CD1c-positive myeloid dendritic cell (primary cell): Measurements from ENCODE around the gene PPP1R9B.

ENCODE experiments used
- DNase-seq: peaks from one replicate; pipeline ENCODE4 v3.0.0-alpha.2; 2016; ENCODE audit errors: extremely low spot score

The PPP1R9B gene

DNA sequence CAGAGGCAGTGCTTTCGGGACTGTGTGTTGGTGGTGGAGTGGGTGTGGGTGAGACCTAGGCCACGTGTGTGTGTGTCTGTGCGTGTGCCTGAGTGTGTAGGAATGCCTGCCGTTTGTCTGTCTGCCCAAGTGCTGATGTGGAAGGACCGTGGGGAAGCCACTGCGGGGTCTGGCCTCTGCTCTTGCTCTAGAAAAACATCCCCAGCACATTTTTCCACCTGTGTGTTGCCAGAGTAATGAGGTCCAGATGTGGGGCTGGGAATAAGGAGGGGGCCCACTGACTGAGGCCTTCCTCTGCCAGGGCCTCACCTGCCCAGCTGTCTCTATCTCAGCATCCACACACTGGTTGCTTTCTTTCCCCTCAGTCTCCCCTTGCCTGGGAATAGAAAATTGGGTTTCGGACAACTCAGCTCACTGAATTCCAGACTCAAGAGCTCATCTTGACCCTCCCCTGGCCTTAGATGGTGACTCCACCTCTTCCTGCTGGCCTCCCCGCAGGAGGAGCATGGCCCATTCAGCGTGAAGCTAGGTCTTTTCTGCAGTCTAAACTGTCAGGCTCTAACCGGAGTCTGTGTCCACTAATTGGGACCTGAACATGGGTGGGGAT, 23.0 kb upstream of the PPP1R9B start:
- DNase-seq = no peak

DNA sequence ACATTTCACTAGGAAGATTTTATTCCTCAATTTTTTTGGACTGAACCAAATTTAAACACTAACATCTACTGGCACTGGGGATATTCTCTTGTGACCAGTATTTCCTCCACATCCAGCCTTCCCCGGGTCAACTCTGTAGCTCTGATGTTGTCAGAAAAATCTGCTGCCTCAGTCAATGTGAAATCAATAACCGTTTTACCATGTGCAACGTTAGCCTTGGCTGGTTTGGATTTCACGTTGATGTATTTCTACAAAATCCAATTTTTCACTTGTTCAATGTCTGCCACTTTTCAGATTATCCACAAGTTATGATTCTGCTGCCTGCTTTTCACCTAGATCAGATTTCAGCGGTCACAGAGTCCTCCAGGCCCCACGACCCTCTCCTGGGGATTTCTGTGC, 22.5 kb upstream of the PPP1R9B start:
- DNase-seq = no peak

DNA sequence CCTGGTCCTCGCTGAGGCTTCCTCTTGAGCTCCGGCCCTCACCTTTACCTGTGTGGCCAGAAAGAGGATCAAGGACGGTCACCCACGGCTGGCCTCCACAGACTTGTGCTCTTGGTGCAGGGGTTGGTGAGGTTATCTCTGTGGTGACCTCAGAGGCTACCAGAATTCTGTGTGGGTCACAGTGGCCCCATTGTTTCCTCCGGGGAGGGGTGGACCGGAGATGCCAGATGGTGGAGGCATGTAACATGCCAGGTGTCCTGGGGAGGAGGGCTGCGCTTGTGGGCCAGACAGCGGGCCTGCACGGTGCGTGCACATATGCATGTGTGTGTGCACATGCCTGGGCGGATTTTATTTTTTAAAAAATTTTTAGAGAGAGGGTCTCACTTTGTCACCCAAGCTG, 21.7 kb upstream of the PPP1R9B start:
- no peak for DNase-seq

DNA sequence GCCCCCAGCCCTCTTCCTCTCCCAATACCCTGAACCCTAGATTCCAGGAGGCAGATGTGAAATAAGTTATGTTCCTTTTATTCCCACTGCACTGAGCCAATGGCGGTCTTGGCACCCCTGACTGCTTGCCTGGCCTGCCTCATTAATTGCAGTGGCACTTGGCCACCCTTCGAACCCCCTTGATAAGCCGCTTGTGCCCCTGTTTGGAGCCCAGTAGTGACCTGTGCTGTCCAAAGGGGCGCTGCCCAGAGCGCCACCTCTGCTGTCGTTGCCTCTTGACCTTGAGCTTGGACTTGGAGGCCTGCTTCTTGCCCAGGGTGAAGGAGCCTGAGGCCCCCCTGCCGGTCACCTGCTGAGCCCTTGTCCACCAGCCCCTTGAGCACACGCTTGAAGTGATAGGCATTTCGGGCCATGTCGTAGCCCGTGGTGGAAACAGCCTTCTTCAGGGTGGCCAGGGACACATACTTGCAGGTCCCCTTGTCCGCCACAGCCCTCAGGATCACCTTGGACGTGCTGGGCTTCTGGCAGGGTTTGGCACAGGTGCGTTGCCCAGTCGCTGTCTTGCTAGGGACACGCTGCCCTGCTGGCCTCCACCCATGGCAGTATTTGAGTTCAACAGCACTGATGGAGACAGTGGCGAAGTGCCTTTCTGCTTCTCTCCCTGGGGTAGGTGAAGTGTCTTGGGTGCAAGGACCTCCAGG, 21.0 kb upstream of the PPP1R9B start:
- DNase-seq = no peak

DNA sequence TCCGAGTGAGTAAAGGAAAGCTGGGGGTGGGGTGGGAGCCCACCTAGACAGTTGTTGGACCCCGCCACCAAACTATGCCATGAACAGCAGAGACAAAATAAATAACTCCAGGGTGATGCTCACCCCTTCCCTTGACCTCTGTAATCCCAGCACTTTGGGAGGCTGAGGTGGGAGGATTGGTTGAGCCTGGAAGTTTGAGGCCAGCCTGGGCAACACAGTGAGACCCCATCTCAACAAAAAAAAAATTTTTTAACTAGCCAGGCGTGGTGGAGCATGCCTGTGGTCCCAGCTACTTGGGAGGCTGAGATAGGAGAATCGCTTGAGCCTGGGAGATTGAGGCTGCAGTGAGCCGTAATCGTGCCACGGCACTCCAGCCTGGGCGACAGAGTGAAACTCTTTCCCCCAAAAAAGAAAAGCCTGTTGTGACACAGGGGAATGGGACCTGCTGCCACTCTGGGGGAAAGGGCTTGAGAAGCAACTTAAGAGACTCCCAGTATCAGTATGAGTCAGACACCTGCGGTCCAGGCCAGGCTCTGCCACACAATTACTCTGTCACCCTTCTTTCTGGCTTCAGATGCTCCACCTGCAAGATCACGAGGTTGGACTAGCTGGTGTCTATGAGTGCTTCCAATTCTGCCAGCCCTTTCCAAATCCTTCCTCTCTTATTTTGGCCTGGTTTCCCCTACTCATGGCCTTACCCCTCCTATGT, 20.3 kb upstream of the PPP1R9B start:
- DNase-seq = no peak

GRCh38 chr17:50169881-50170459, 19.5 kb upstream of the PPP1R9B start:
- no peak for DNase-seq

DNA sequence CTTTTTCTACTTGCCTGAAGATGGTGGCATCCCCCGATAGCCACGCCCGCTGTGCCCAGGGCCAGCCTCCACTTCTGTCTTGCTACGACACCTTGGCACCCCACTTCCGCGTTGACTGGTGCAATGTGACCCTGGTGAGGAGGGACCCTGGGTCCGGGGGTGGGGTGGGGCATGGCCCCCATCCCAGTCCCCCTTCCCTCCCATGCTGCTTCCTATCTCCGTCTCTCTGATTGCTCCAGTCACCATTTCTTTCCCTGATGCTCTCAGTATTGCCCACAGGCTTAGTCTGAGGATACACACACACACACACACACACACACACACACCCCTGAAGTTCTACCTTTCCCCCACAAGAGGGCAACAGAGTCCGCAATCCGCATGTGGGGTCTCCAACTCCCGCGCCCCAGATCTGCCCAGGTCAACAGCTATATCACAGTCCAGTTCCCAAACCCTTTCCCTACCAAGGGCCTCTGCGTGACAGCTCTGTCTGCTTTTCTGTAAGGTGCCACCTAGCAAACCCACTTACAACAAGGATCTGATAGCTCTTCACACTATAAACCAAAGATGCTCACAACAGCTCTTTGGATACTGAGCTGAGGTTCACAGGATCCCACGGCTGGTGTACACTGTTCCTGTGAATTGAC, 18.8 kb upstream of the PPP1R9B start:
- DNase-seq = peak; percentile 69

GRCh38 chr17:50168319-50168718, 17.8 kb upstream of the PPP1R9B start:
- no peak for DNase-seq

DNA sequence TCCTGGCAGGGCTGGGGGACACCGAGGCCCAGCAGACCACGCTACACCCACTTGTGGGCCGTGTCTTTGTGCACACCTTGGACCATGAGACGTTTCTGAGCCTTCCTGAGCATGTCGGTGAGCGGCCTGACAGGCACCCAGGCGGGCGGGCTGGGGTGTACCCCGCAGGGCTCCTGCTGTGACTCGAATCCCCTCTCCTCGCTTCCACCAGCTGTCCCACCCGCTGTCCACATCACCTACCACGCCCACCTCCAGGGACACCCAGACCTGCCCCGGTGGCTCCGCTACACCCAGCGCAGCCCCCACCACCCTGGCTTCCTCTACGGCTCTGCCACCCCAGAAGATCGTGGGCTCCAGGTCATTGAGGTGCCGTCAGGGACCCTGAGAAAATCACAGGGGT, 16.9 kb upstream of the PPP1R9B start:
- DNase-seq = no peak

DNA sequence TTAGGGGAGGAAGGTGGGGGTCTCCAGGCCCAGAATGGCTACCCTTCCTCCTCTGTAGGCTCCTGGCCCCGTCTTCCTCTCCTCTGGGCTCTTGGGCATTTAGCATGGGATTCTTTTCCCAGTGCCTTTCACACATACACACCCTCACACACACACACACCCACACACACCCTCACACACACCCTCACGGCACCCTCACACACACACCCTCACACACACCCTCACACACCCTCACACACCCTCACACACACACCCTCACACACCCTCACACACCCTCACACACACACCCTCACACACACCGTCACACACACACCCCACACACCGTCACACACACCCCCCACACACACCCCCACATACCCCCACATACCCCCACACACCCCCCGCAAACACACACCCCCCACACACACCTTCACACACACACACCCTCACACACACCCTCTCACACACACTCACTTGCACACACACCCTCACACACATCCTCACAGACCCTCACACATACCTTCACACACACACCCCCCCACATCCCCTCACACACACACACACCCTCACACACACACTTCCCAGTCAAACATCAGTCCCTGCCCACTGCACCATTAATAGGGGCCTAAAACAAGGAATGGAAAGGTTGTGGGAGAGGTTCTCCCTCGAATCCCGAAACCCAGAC, 16.2 kb upstream of the PPP1R9B start:
- DNase-seq = no peak

DNA sequence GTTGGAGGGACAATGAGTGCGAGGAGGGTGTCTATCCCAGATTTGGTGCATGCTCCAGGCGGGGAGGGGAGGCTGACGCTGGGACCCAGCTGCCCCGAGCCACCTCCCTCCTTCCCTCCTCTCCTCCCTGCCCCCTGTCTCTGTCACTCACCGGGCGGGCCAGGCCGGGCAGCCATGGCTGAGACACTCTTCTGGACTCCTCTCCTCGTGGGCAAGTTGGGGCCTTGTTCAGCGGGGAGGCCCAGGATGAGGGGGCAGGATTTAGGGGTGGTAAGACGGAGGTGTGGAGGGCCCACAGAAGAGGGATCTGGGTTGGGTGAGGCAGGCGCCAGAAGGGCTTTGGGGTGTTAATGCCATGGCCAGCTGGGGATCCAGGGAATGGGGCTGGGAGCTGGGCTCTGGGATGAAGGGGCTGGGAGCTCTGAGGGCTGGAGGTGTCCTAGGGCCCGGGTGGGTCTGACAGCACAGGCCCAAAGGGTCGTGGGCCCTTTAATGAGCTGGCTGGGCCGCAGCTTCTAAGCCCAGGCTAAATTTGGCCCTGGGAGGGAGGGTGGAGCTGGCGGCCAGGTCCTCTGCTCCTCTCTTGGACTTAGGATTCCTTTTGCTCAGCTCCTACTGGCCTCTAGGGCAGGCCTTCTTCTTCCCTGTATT, 15.5 kb upstream of the PPP1R9B start, which contains the start of gene SGCA:
TSS of gene SGCA (plus strand) at position 139 of the 651 bp plus-strand sequence. CDS start at position 175, 36 bp downstream.
- DNase-seq = no peak

DNA sequence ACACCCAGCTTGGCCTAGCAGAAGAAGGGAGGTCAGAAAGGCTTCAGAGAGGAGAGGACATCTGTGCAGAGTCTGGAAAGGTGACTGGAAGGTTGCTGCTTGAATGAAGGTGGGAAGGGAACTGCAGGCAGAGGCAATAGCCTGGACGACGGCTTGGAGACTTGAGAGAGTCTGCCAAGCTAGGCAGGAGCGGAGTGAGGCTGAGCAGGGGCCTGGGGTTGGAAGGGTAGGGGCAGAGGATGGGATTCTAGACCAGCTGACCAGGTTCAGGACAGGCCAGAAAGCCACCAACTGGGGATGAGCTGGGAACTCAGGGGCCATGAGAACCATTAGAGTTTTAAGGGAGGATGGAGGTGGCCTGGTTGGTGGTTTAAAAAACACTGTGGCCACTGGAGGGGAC, 15.0 kb upstream of the PPP1R9B start:
- DNase-seq = no peak

DNA sequence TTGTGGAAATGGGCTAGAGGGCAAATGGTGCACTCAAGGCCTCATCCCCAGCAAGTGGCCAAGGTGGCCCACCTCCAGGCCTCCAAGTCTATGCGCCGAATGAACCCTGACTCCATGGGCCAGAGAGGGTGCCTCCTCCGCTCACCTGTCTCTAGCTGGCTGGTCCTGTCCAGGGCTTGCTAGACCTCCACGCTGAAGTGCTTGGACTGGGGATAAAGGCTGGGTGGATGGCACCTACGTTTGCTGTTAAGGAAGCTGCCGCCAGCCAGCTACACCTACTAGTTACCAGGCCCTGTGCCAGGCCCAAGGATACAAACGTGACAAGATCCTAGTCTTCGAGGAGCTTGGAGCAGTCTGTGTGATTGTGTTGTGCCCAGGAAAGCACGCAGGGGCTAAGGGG, 14.6 kb upstream of the PPP1R9B start:
- no peak for DNase-seq

DNA sequence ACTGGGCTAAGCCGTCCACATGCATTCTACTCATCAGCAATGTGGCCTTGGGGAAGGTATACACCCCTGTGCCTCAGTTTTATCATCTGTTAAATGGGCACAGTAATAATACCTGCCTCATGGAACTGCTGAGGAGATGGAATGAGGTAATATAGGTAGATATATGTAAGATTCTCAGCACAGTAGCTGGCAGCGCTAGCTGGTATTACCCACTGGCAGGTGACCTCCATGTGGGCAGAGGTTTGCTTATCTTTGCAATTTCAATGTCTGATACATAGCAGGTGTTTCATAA, 14.2 kb upstream of the PPP1R9B start:
- no peak for DNase-seq

- peak; percentile 62 for DNase-seq
Measured at GRCh38 chr17:50163843-50164696, 13.6 kb upstream of the PPP1R9B start.

GRCh38 chr17:50162466-50163254, 12.2 kb upstream of the PPP1R9B start:
- DNase-seq = no peak

DNA sequence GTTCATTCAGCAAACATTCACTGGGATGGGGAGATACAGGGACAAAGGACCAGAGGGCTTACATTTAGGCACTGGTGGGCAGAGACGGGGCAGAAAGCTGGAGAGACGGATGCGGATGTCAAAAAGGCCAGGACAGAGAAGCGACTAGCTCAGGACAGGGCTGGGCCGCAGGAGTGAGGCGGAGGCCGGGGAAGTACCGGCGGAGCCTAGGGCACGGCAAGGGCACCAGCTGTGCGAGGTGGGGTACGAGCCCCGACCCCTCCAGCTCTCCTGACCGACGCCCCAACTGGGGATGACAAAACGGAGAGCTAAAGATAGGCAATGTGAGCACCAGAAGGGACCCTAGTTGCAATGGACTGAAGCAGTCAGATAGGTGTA, 11.4 kb upstream of the PPP1R9B start:
- no peak for DNase-seq

DNA sequence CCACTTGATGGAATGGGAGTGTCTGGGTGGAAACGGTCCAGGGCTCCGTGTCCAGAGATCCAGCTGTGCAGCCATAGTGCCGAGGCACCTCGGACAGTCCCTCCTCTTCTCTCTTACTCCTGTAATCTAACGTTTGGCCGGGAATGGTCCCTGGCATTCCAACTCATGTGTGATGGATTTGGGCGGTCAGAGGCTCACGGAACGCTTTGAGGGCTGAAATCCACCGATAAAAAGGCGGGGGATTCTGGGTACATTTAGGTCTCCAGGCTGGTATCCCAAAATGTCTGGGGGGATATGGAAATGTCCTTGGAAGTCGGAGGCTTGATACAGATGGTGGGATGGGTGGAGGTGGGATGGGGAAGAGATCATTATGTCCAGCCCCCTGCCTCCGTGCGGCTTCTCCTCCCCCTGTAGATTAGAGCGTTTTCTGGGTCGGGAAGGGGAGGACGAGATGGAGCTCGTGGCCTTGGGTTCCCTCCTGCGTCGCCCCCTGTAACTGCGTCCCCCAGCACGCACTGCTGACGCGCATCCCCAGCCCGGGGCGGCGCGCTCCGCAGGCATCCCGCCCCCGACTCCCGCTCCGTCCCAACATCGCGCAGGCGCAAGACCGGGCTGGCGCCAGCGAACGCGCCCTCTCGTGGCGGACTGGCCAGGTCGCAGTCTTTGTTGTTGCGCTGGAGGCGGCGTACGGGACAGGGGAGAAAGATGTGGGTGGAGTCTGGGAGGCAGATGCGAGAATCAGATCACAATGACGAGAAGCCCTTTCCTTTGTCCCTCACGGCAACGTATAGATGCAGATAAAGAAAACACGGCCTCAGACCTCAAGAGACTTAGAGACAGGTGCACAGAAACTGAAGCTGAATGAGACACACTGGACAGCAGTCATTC, 10.8 kb upstream of the PPP1R9B start:
- peak; percentile 97 for DNase-seq

GRCh38 chr17:50157891-50158290, 7.4 kb upstream of the PPP1R9B start:
- DNase-seq = no peak
